ENCODE results near the gene GTF2H1. TPM values are rescaled to one million over a fixed set of nuclear protein-coding genes. Genes with fewer than 3 reads are reported as not detected.

Gene GTF2H1
- total RNA-seq, 4 donors from 2014 or later, result 33.5 to 77.4 (median 54.8) TPM

GRCh38 chr11:18324381-18324780 is 2.0 kb downstream of the GTF2H1 start:
- peak overlapping the region in 1 of 4 donors; percentile 80 for H3K4me3 ChIP-seq

DNA sequence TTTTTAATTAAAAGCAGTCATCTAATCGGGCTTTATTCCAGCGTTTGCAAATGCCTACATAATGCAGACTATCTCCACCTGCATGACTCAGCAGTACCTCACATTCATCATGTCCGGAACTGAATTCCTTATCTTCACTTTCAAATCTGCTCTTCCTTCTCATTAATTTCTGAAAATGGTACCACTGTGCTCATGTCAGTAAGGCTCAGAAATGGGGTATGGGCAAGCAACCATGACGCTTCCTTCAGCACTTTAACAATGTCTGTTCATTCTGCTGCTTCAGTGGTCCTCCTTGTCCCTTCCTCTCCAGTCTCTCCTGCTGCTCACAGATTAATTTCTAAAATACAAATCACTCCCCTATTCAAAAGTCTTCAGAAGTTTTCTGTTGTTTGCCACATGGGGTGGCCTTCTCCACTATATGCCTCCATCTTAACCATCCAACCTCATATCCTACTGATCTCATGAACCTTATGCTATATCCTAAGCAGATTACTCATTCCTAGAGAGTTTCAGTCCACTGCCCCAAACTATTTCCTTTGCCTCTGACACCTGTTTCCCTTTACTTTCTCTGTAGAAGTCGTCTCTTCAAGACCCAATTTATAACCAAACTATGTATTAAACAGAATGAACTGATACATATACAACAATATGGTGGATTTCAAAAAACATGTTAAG is 7.0 kb downstream of the GTF2H1 start:
- intact Hi-C loops (cut with DNase I), result loop anchor here (10.0 kb wide), 1 partner anchor 65 kb away; the partner anchor contains the start of gene LDHA
- Histone ChIP-seq H3K27ac (peak overlapping the region in 3 of 4 donors; percentile 3 to 80 (median 45)), H3K4me1 (peaks cover 0 to 58% (median 14%) of the 10 kb centered on the region in 3 donors), H3K4me3 (no peak overlapping the region), H3K36me3 (peaks cover 0 to 82% (median 7%) of the 10 kb centered on the region in 3 donors), H3K27me3 (no peaks in the 10 kb centered on the region), H3K9me3 (no peaks in the 10 kb centered on the region)
- no peak for TF ChIP-seq POLR2A (IDR thresholded peaks at IDR 0.05)
- 39 to 40% methylated on average over 5 of the region's 5 CpGs for WGBS, 2 donors
- no peak for DNase-seq

More at GRCh38 chr11:18324381-18324780, 2.0 kb downstream of the GTF2H1 start:
- DNase-seq, result no peak
- WGBS, 2 donors, result 54 to 71% methylated on average over 1 of the region's 1 CpG
- Histone ChIP-seq H3K36me3 (peaks cover 0 to 36% (median 3%) of the 10 kb centered on the region in 3 donors), H3K27ac (peak overlapping the region in 1 of 4 donors; percentile 11), H3K9me3 (no peaks in the 10 kb centered on the region), H3K27me3 (no peaks in the 10 kb centered on the region), H3K4me1 (peaks cover 22 to 84% (median 34%) of the 10 kb centered on the region in 3 donors)
- no peak for TF ChIP-seq POLR2A (IDR thresholded peaks at IDR 0.05)
- TF ChIP-seq, protein P1, sequence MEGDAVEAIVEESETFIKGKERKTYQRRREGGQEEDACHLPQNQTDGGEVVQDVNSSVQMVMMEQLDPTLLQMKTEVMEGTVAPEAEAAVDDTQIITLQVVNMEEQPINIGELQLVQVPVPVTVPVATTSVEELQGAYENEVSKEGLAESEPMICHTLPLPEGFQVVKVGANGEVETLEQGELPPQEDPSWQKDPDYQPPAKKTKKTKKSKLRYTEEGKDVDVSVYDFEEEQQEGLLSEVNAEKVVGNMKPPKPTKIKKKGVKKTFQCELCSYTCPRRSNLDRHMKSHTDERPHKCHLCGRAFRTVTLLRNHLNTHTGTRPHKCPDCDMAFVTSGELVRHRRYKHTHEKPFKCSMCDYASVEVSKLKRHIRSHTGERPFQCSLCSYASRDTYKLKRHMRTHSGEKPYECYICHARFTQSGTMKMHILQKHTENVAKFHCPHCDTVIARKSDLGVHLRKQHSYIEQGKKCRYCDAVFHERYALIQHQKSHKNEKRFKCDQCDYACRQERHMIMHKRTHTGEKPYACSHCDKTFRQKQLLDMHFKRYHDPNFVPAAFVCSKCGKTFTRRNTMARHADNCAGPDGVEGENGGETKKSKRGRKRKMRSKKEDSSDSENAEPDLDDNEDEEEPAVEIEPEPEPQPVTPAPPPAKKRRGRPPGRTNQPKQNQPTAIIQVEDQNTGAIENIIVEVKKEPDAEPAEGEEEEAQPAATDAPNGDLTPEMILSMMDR (IDR thresholded peaks at IDR 0.05), result no peak
- intact Hi-C loops (cut with DNase I), result loop anchor here (10.0 kb wide), 1 partner anchor 70 kb away; the partner anchor contains the start of gene LDHA

GRCh38 chr11:18330921-18331320 is 8.6 kb downstream of the GTF2H1 start:
- Histone ChIP-seq H3K9me3 (no peaks in the 10 kb centered on the region), H3K4me1 (peaks cover 0 to 42% (median 8%) of the 10 kb centered on the region in 3 donors), H3K36me3 (peaks cover 3 to 88% (median 7%) of the 10 kb centered on the region in 3 donors), H3K27ac (peak overlapping the region in 1 of 4 donors; percentile 80), H3K4me3 (no peak overlapping the region), H3K27me3 (no peaks in the 10 kb centered on the region)
- TF ChIP-seq POLR2A (IDR thresholded peaks at IDR 0.05), result no peak
- TF ChIP-seq, protein P1 (IDR thresholded peaks at IDR 0.05), result no peak
- whole genome bisulfite sequencing, 2 donors, result 87 to 93% methylated on average over 5 to 6 of the region's 6 CpGs
- no peak for DNase-seq
- intact Hi-C loops (cut with DNase I), result no loop called here

DNA sequence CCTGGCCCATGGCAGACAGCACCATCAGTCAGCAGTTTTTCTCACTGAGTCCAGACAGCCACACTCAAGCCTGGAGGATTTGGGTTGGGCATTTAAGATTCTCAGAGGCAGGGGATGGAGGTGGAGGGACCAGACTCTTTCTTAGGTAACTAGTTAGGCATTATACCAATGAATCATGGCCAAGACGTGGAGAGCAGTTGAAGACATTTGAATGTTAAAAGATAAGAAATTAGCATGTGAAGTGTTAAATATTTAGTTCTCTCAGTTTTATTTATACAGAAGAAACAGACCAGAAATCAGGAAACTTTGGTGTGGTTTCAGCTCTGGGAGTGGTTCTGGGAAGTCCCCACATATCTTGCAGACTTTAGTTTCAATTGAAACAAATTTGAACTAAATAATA is 9.9 kb downstream of the GTF2H1 start:
- no peak for DNase-seq

DNA sequence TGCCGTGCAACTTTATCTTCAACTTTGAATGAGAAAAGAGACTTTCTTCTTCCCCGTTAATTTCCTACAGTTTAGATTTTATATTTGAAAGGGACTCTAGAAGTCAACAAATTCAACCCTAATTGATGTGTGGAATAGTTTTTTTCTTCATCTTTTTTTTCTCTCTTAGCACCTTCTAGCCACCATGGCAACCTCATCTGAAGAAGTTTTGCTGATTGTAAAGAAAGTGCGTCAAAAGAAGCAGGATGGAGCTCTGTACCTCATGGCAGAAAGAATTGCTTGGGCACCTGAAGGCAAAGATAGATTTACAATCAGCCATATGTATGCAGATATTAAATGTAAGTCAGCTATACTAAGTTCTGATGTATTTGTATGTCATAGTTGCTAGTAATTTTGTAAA is 10.5 kb downstream of the GTF2H1 start:
- WGBS, 2 donors, result 84 to 89% methylated on average over 3 of the region's 3 CpGs
- no peak overlapping the region for H3K27ac ChIP-seq
- H3K4me3 ChIP-seq, result no peak overlapping the region
- DNase-seq, result no peak
- H3K4me1 ChIP-seq, result peaks cover 0 to 28% (median 8%) of the 10 kb centered on the region in 3 donors
- intact Hi-C loops (cut with DNase I), result no loop called here
- no peaks in the 10 kb centered on the region for H3K27me3 ChIP-seq
- TF ChIP-seq POLR2A (IDR thresholded peaks at IDR 0.05), result no peak
- TF ChIP-seq, protein P1 (IDR thresholded peaks at IDR 0.05), result no peak
- peaks cover 10 to 88% (median 18%) of the 10 kb centered on the region in 3 donors for H3K36me3 ChIP-seq
- H3K9me3 ChIP-seq, result no peaks in the 10 kb centered on the region

More for the DNA sequence above, 9.9 kb downstream of the GTF2H1 start:
- Histone ChIP-seq H3K27ac (no peak overlapping the region), H3K36me3 (peaks cover 10 to 88% (median 17%) of the 10 kb centered on the region in 3 donors), H3K4me3 (no peak overlapping the region), H3K27me3 (no peaks in the 10 kb centered on the region), H3K4me1 (peaks cover 0 to 29% (median 8%) of the 10 kb centered on the region in 3 donors), H3K9me3 (no peaks in the 10 kb centered on the region)
- TF ChIP-seq, protein P1 (IDR thresholded peaks at IDR 0.05), result no peak
- no peak for TF ChIP-seq POLR2A (IDR thresholded peaks at IDR 0.05)
- WGBS, 2 donors, result 47 to 70% methylated on average over 1 of the region's 1 CpG
- intact Hi-C loops (cut with DNase I), result no loop called here

All from esophagus squamous epithelium (tissue), 5 donors.